Keratinocyte (primary cell): Measurements from ENCODE around the gene ADAMTS2. TPM values are rescaled to one million over a fixed set of nuclear protein-coding genes. Genes with fewer than 3 reads are reported as not detected.

Experiments used
- DNase-seq: peaks from one replicate; pipeline ENCODE4 v3.0.0-alpha.2; 2011; ENCODE audit warnings: low read depth, missing footprints, low spot score
- FAIRE-seq: peaks from 2 replicates; lab custom pipeline; 2011; peaks lifted over from hg19 to GRCh38; lab: Jason Lieb, UNC
- H2AFZ ChIP-seq: 2 replicates; pipeline ENCODE4 v1.6.0; 2012; ENCODE audit warnings: low read length, control low read depth, inconsistent platforms; ENCODE audit not compliant: control insufficient read depth
- H3K27ac ChIP-seq: 2 replicates; pipeline ENCODE4 v1.5.1; 2011; ENCODE audit warnings: low read length; ENCODE audit not compliant: control insufficient read depth, insufficient read depth
- H3K27me3 ChIP-seq: 3 replicates; pipeline ENCODE4 v1.6.0; 2011; ENCODE audit warnings: low read length; ENCODE audit not compliant: control insufficient read depth, insufficient read depth; ENCODE audit errors: extremely low read depth
- H3K36me3 ChIP-seq, 2 experiments: 2 replicates in 1 of 2; 3 replicates in 1 of 2; pipeline ENCODE4 v1.5.1; 2011; ENCODE audit warnings: low read length in 2 of 2, mild to moderate bottlenecking in 1 of 2; ENCODE audit not compliant: control insufficient read depth in 2 of 2, insufficient read depth in 2 of 2; ENCODE audit errors: extremely low read depth in 1 of 2
- H3K4me1 ChIP-seq: 3 replicates; pipeline ENCODE4 v1.5.1; 2011; ENCODE audit warnings: low read length; ENCODE audit not compliant: control insufficient read depth, insufficient read depth; ENCODE audit errors: extremely low read depth
- H3K4me2 ChIP-seq: 3 replicates; pipeline ENCODE4 v1.6.0; 2011; ENCODE audit warnings: low read depth, low read length; ENCODE audit not compliant: control insufficient read depth, insufficient read depth; ENCODE audit errors: extremely low read depth
- H3K4me3 ChIP-seq, 3 experiments: fragments of 200-600 bp in 1 of 3; sonication (generic) in 1 of 3; 2 replicates in 2 of 3; 3 replicates in 1 of 3; pipeline ENCODE4 v1.5.1; 2011 to 2016; ENCODE audit warnings: low read length in 3 of 3, mild to moderate bottlenecking in 3 of 3, control low read depth in 2 of 3, inconsistent platforms in 1 of 3, low read depth in 1 of 3, mixed read lengths in 1 of 3, mixed run types in 1 of 3, moderate library complexity in 1 of 3; ENCODE audit not compliant: control insufficient read depth in 2 of 3, insufficient read depth in 2 of 3; ENCODE audit errors: extremely low read depth in 1 of 3
- H3K79me2 ChIP-seq: 2 replicates; pipeline ENCODE4 v1.6.0; 2012; ENCODE audit warnings: low read length; ENCODE audit not compliant: control insufficient read depth, insufficient read depth
- H3K9ac ChIP-seq: 3 replicates; pipeline ENCODE4 v1.6.0; 2011; ENCODE audit warnings: low read length; ENCODE audit not compliant: control insufficient read depth, insufficient read depth; ENCODE audit errors: extremely low read depth
- H3K9me1 ChIP-seq: 3 replicates; pipeline ENCODE4 v1.6.0; 2011; ENCODE audit warnings: low read length; ENCODE audit not compliant: control insufficient read depth, insufficient read depth; ENCODE audit errors: extremely low read depth
- H3K9me3 ChIP-seq: 2 replicates; pipeline ENCODE4 v1.5.1; 2012; ENCODE audit warnings: low read depth, low read length; ENCODE audit not compliant: control insufficient read depth
- H4K20me1 ChIP-seq: 3 replicates; pipeline ENCODE4 v1.6.0; 2011; ENCODE audit warnings: low read length; ENCODE audit not compliant: control insufficient read depth, insufficient read depth; ENCODE audit errors: extremely low read depth
- CTCF ChIP-seq, 3 experiments: IDR thresholded peaks in 1 of 3; conservative IDR thresholded peaks in 1 of 3; optimal IDR thresholded peaks in 1 of 3; 2 replicates in 2 of 3; 3 replicates in 1 of 3; pipeline versions ENCODE3 to v1.5.1; 2011; ENCODE audit warnings: low read length in 3 of 3, mild to moderate bottlenecking in 3 of 3, moderate library complexity in 2 of 3, control low read depth in 1 of 3, inconsistent platforms in 1 of 3; ENCODE audit not compliant: insufficient read depth in 2 of 3; ENCODE audit errors: extremely low read depth in 1 of 3
- EZH2 ChIP-seq: IDR thresholded peaks from one replicate; pipeline ENCODE4 v1.6.1; 2012; ENCODE audit warnings: inconsistent platforms, mild to moderate bottlenecking, low read length, moderate library complexity
- dilution Hi-C: fragments of 300-500 bp; cut with MboI; formaldehyde crosslinking; loops from one replicate; pipeline ENCODE4 v1.7.0; 2020; ENCODE audit warnings: low sequenced_read_pairs; ENCODE audit not compliant: extremely low pct_ligation_motif_present
- polyA plus RNA-seq, 5 experiments: library from polyadenylated mRNA; depleted of rRNA in 3 of 5; stranded (reverse) in 3 of 5; stranded (forward) in 1 of 5; unstranded in 1 of 5; fragments of >200 nt; gene quantifications; 1 replicate in 1 of 5; 2 replicates in 3 of 5; 3 replicates in 1 of 5; pipeline versions ENCODE4 v1.2.1 to v1.2.3, GENCODE V29; 2011 to 2012; ENCODE audit warnings: missing spikeins in 2 of 5, low read depth in 1 of 5, low replicate concordance in 1 of 5

Gene ADAMTS2
- polyA plus RNA-seq, 1 donor (not counting 4 experiments of a cell fraction or from before 2014, with no cell fraction given), result not detected

GRCh38 chr5:179184521-179185050 is 160.7 kb downstream of the ADAMTS2 start:
- H3K79me2 ChIP-seq, result no peaks in the 10 kb centered on the region
- FAIRE-seq, result no peak
- no peaks in the 10 kb centered on the region for H3K36me3 ChIP-seq
- no peaks in the 10 kb centered on the region for H3K27me3 ChIP-seq
- dilution Hi-C loops, result no loop called here
- no peak overlapping the region for H3K9ac ChIP-seq
- H3K27ac ChIP-seq, result no peak overlapping the region
- TF ChIP-seq CTCF (optimal IDR thresholded peaks at IDR 0.05 in 1 of 3, IDR thresholded peaks at IDR 0.05 in 1 of 3, conservative IDR thresholded peaks at IDR 0.05 in 1 of 3; ENCODE audit: extremely low read depth in 1 of 3, insufficient read depth in 2 of 3, low read length in 3 of 3) (no peak), EZH2 (no peak)
- no peaks in the 10 kb centered on the region for H3K4me1 ChIP-seq
- no peak overlapping the region for H3K4me2 ChIP-seq
- no peak overlapping the region for H2AFZ ChIP-seq
- H3K9me3 ChIP-seq, result peaks cover 14% of the 10 kb centered on the region
- no peaks in the 10 kb centered on the region for H3K9me1 ChIP-seq
- H4K20me1 ChIP-seq, result no peaks in the 10 kb centered on the region
- no peak for DNase-seq
- H3K4me3 ChIP-seq, result no peak overlapping the region

- Histone ChIP-seq H3K4me2 (no peak overlapping the region), H4K20me1 (no peaks in the 10 kb centered on the region), H3K9ac (no peak overlapping the region), H3K27me3 (no peaks in the 10 kb centered on the region), H3K79me2 (no peaks in the 10 kb centered on the region), H3K4me3 (no peak overlapping the region), H3K36me3 (no peaks in the 10 kb centered on the region), H3K9me1 (no peaks in the 10 kb centered on the region), H3K9me3 (peaks cover 14% of the 10 kb centered on the region), H3K27ac (no peak overlapping the region), H2AFZ (no peak overlapping the region), H3K4me1 (no peaks in the 10 kb centered on the region)
- no peak for TF ChIP-seq CTCF (optimal IDR thresholded peaks at IDR 0.05 in 1 of 3, IDR thresholded peaks at IDR 0.05 in 1 of 3, conservative IDR thresholded peaks at IDR 0.05 in 1 of 3; ENCODE audit: extremely low read depth in 1 of 3, insufficient read depth in 2 of 3, low read length in 3 of 3)
- no peak for TF ChIP-seq EZH2
- DNase-seq, result no peak
- no peak for FAIRE-seq
- dilution Hi-C loops, result no loop called here
Observed at GRCh38 chr5:179183481-179183880, 161.8 kb downstream of the ADAMTS2 start.
